Caki2 (cell line): ENCODE measurements around the gene HTATIP2. TPM values are rescaled to one million over a fixed set of nuclear protein-coding genes. Genes with fewer than 3 reads are reported as not detected.

Experiments used
- DNase-seq: peaks from one replicate; pipeline ENCODE4 v3.0.0-alpha.2; 2015; ENCODE audit warnings: low read depth
- in situ Hi-C: cut with HindIII; loops from 2 replicates; pipeline ENCODE4 v1.10.0; 2016; ENCODE audit warnings: low sequenced_read_pairs, low pct_unique_long_range_greater_than_20kb, mixed read lengths
- total RNA-seq: library from RNA; depleted of rRNA; stranded (reverse); fragments of >200 nt; shearing (Covaris generic); gene quantifications from 2 replicates; pipeline ENCODE4 v1.2.3, GENCODE V29; 2014; ENCODE audit warnings: low replicate concordance; rRNA removed

Gene HTATIP2
- total RNA-seq, 1 experiment from 2014 or later: 297 TPM

DNA sequence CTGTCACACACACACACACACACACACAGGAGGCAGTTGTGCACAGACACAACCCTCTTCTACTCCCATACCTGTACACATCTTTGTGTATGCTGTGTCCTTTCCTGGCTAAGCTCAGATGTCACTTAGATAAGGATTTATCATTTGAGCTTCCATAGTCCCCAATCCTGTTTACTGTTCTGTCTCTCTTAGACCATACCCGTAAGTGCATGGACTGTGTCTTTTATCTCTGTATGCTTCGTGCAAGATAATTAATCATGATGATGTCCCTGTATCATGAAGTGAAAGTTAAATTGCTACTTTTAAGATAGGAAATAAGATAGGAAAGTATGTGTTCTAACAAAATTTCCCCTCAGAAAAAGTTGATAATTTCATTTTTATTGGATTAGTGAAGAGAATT lies 54.3 kb downstream of the HTATIP2 start:
- no peak for DNase-seq
- in situ Hi-C loops: no loop called here

DNA sequence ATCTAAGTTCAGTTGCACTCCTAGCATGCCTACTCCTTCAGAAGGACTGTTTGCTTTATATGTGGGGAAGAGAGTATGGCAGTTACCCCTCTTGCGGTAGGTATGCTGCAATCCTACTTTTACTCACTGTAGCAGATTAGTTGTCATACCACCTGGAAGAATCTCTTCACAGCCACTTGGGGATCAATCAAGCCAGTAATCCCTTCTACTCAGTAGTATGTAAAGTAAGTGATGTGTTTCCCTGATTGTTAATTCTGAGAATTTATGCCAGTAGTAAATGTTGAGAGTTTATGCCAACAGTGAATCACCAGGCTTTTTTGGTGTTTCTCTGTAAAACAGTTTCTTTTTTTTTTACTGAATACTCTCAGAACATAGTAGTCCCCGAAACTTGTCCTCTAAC lies 58.4 kb downstream of the HTATIP2 start:
- in situ Hi-C loops: no loop called here

DNA sequence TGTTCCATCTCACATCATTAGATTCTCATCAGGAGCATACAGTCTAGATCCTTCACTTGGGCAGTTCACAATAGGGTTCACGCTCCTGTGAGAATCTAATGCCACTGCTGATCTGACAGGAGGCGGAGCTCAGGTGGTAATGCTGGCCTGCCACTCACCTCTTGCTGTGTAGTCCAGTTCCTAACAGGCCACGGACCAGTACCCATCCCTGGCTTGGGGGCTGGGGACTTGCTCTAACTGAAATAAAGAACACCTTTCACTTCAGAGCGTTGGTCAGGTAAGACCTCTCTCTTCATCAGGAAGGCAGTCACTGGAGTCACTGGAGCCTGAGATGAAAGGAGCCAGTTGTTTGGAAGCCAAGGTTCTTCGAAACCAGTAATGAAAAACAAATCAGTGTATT lies 65.7 kb downstream of the HTATIP2 start:
- in situ Hi-C loops: no loop called here
- no peak for DNase-seq

More for the DNA sequence above, 58.4 kb downstream of the HTATIP2 start:
- DNase-seq: no peak

Other genes starting within 250 kb of the HTATIP2 start
- not detected in 2 replicates for gene DBX1, start 203.2 kb upstream of the HTATIP2 start, total RNA-seq
- gene PRMT3, start 24.0 kb downstream of the HTATIP2 start, total RNA-seq: 14.7 and 15.5 TPM in 2 replicates
- not detected in 2 replicates for gene SLC6A5, start 235.9 kb downstream of the HTATIP2 start, total RNA-seq